HG03354 (cell line): ENCODE data around the gene AUTS2.
"Not testable (repeated sequence)": the region's sequence is repeated elsewhere in the genome, so short reads cannot be mapped to it uniquely, and the experiment has no call there.

Source experiments
- ATAC-seq: cut with Tn5 transposase; IDR thresholded peaks from one replicate; pipeline ENCODE4 v1.9.1; 2021; ENCODE audit warnings: mild to moderate bottlenecking; ENCODE audit not compliant: unreplicated experiment, poor library complexity, severe bottlenecking

AUTS2 gene

GRCh38 chr7:70594885-70595284, 996.6 kb downstream of the AUTS2 start:
- ATAC-seq = not testable (repeated sequence)

- no peak for ATAC-seq
Measured at GRCh38 chr7:70595370-70595754, 997.1 kb downstream of the AUTS2 start.

- ATAC-seq = no peak
Measured at GRCh38 chr7:70595755-70596597, 997.7 kb downstream of the AUTS2 start.

GRCh38 chr7:70596598-70596913, 998.3 kb downstream of the AUTS2 start:
- no peak for ATAC-seq

GRCh38 chr7:70597066-70597465, 998.8 kb downstream of the AUTS2 start:
- no peak for ATAC-seq

GRCh38 chr7:70598976-70599375, 1000.7 kb downstream of the AUTS2 start:
- no peak for ATAC-seq

- ATAC-seq = no peak
Measured at GRCh38 chr7:70599446-70600190, 1001.3 kb downstream of the AUTS2 start.

- ATAC-seq = no peak
Measured at GRCh38 chr7:70600993-70601392, 1002.7 kb downstream of the AUTS2 start.

GRCh38 chr7:70602117-70602516, 1003.8 kb downstream of the AUTS2 start:
- no peak for ATAC-seq

- no peak for ATAC-seq
Measured at GRCh38 chr7:70607281-70607680, 1009.0 kb downstream of the AUTS2 start.

GRCh38 chr7:70607759-70608158, 1009.5 kb downstream of the AUTS2 start:
- no peak for ATAC-seq

- no peak for ATAC-seq
Measured at GRCh38 chr7:70608229-70608628, 1010.0 kb downstream of the AUTS2 start.

- no peak for ATAC-seq
Measured at GRCh38 chr7:70612811-70613210, 1014.5 kb downstream of the AUTS2 start.

- ATAC-seq = no peak
Measured at GRCh38 chr7:70614237-70615045, 1016.2 kb downstream of the AUTS2 start.

- no peak for ATAC-seq
Measured at GRCh38 chr7:70615066-70615606, 1016.9 kb downstream of the AUTS2 start.

GRCh38 chr7:70616211-70616610, 1017.9 kb downstream of the AUTS2 start:
- no peak for ATAC-seq

GRCh38 chr7:70616821-70617220, 1018.5 kb downstream of the AUTS2 start:
- ATAC-seq = no peak

- ATAC-seq = no peak
Measured at GRCh38 chr7:70618020-70618551, 1019.8 kb downstream of the AUTS2 start.

- ATAC-seq = no peak
Measured at GRCh38 chr7:70619130-70619529, 1020.9 kb downstream of the AUTS2 start.

GRCh38 chr7:70619659-70620058, 1021.4 kb downstream of the AUTS2 start:
- ATAC-seq = no peak
